ENCODE measurements around the gene RDH16. TPM values are rescaled to one million over a fixed set of nuclear protein-coding genes. Genes with fewer than 3 reads are reported as not detected.

Gene RDH16
- total and polyA plus RNA-seq, 8 donors: 0.20 to 1.1 (median 0.79) TPM

- no peak for TF ChIP-seq CTCF (IDR thresholded peaks at IDR 0.05)
- H3K27ac ChIP-seq: no peak overlapping the region
- H3K27me3 ChIP-seq: no peaks in the 10 kb centered on the region
- H3K4me1 ChIP-seq: peaks cover 7 to 26% of the 10 kb centered on the region in 2 donors
- no peak for ATAC-seq
- intact Hi-C loops (cut with DNase I): no loop called here
- peaks cover 0 to 8% of the 10 kb centered on the region in 2 donors for H3K36me3 ChIP-seq
- DNase-seq: no peak
- H3K4me3 ChIP-seq: no peak overlapping the region
- H3K9me3 ChIP-seq: no peaks in the 10 kb centered on the region
These were observed 35.9 kb upstream of the RDH16 start for GRCh38 chr12:56993346-56993745.

GRCh38 chr12:56991319-56992246 is 34.2 kb upstream of the RDH16 start:
- Histone ChIP-seq H3K27ac (peak overlapping the region in 1 of 2 donors; percentile 51), H3K9me3 (no peaks in the 10 kb centered on the region), H3K4me1 (peaks cover 7 to 41% of the 10 kb centered on the region in 2 donors), H3K36me3 (no peaks in the 10 kb centered on the region), H3K27me3 (no peaks in the 10 kb centered on the region), H3K4me3 (no peak overlapping the region)
- intact Hi-C loops (cut with DNase I): no loop called here
- no peak for TF ChIP-seq CTCF (IDR thresholded peaks at IDR 0.05)
- DNase-seq (peak in 2 of 4 donors; percentile 51 to 62), ATAC-seq (peak; percentile 49)

GRCh38 chr12:56990648-56991318 is 33.4 kb upstream of the RDH16 start:
- H3K4me3 ChIP-seq: no peak overlapping the region
- no peaks in the 10 kb centered on the region for H3K9me3 ChIP-seq
- H3K36me3 ChIP-seq: no peaks in the 10 kb centered on the region
- intact Hi-C loops (cut with DNase I): no loop called here
- ATAC-seq (no peak), DNase-seq (no peak)
- TF ChIP-seq CTCF (IDR thresholded peaks at IDR 0.05): no peak
- no peaks in the 10 kb centered on the region for H3K27me3 ChIP-seq
- peaks cover 7 to 41% of the 10 kb centered on the region in 2 donors for H3K4me1 ChIP-seq
- peak overlapping the region in 1 of 2 donors; percentile 6 for H3K27ac ChIP-seq

- intact Hi-C loops (cut with DNase I): loop anchor here in 1 of 2 donors (5.0 kb wide), 1 partner anchor 233 kb away; no protein-coding TSS in a partner anchor
- Histone ChIP-seq H3K27me3 (no peaks in the 10 kb centered on the region), H3K9me3 (no peaks in the 10 kb centered on the region), H3K36me3 (no peaks in the 10 kb centered on the region), H3K27ac (no peak overlapping the region), H3K4me3 (no peak overlapping the region), H3K4me1 (peaks cover 7 to 41% of the 10 kb centered on the region in 2 donors)
- TF ChIP-seq CTCF (IDR thresholded peaks at IDR 0.05): no peak
- ATAC-seq: no peak
- DNase-seq: no peak
These were observed 32.6 kb upstream of the RDH16 start for GRCh38 chr12:56989861-56990610.
